ENCODE results near the gene NUDT21. TPM values are rescaled to one million over a fixed set of nuclear protein-coding genes. Genes with fewer than 3 reads are reported as not detected.
A peak's percentile ranks its signal among the peaks of the same experiment; 100 is the strongest.

NUDT21 gene
- total and polyA plus RNA-seq, 10 of the 15 experiments (the other 5 are each of a cell fraction or from before 2014, with no cell fraction given), result 70.1 to 229 (median 127) TPM

DNA sequence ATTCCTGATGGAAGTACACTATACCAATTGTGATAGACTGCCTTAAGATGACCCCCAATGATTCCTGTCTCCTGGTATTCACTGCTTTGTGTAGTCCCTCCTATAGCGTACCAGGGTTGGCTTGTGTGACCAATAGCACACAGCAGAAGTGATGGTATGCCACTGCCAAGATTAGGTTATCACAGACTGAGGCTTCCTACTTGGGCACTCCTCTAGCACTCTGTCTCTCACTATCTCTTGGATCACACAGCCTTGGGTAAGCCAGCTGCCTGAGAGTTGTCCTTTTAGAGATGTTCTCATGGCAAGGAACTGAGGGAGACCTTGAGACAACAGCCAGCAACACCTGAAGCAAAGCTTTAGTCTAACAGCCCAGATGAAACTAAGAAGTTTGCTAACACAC is 13.1 kb downstream of the NUDT21 start:
- ChIA-PET CTCF (interaction anchor here (1.3 kb wide), 1 partner anchor 10 kb away, joined by 3 read pairs; no protein-coding TSS in a partner anchor), SMC1A (ENCODE audit: uncharacterized antibody, unreplicated experiment) (no interaction called here)
- intact Hi-C loops (cut with micrococcal nuclease; ENCODE audit: unreplicated experiment), result no loop called here

DNA sequence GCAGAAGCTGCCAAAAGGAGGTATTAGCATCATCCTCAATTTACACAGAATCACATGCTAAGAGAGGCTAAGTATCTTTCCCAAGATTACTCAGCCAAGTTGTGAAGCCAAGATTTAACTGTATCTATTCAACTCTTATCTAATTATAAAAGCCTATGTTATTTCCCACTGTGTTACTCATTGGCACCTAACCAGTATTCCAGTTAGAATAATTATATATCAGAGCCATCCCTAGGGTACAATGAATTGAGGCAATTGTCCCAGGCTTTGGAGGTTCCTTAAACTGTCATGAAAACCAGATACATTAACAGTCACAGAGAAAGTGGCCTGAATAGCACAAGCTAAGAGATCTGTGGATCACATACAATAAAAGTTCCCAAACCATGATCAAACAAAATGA is 14.9 kb downstream of the NUDT21 start:
- ATAC-seq (no peak), FAIRE-seq (no peak), DNase-seq (ENCODE audit: low read depth, low spot score) (no peak)
- ChIA-PET CTCF (interaction anchor here (1.3 kb wide), 1 partner anchor 78 kb away, joined by 3 read pairs; no protein-coding TSS in a partner anchor), POLR2A (no interaction called here), RAD21 (ENCODE audit: unreplicated experiment) (no interaction called here), SMC1A (ENCODE audit: uncharacterized antibody, unreplicated experiment) (interaction anchor here (1.5 to 2.1 kb wide), 2 partner anchors 13 to 42 kb away, joined by 3 to 4 read pairs; no protein-coding TSS in a partner anchor)
- Histone ChIP-seq H4K20me1 (ENCODE audit: control insufficient read depth, insufficient read depth) (no peaks in the 10 kb centered on the region), H3K9ac (ENCODE audit: control insufficient read depth, insufficient read depth, low read length) (no peak overlapping the region), H3K36me3 (ENCODE audit: control insufficient read depth in 2 of 2, insufficient read depth in 2 of 2, low read length in 1 of 2) (peaks cover 2 to 22% of the 10 kb centered on the region in 2 experiments; a peak in 2 of 4 replicates), H3K9me3 (replicated peaks; ENCODE audit: control insufficient read depth, insufficient read depth, low read length) (no peaks in the 10 kb centered on the region), H3K27me3 (replicated peaks in 1 of 2; ENCODE audit: control insufficient read depth in 2 of 2, insufficient read depth in 2 of 2, low read length in 1 of 2) (no peaks in the 10 kb centered on the region), H3K4me2 (ENCODE audit: control insufficient read depth, insufficient read depth) (no peak overlapping the region), H3K27ac (ENCODE audit: control insufficient read depth, insufficient read depth) (no peak overlapping the region), H2AFZ (ENCODE audit: control insufficient read depth, low read depth, low read length) (no peak overlapping the region), H3K79me2 (ENCODE audit: control insufficient read depth, insufficient read depth, low read length) (no peaks in the 10 kb centered on the region), H3K4me1 (ENCODE audit: control insufficient read depth, insufficient read depth, low read length) (no peaks in the 10 kb centered on the region), H3K4me3 (no peak overlapping the region)
- in situ Hi-C loops (cut with MboI) (no loop called here), intact Hi-C loops (cut with micrococcal nuclease; ENCODE audit: unreplicated experiment) (no loop called here)
- BruUV-seq (replicated peaks), result no TSS peak
- TF ChIP-seq, protein P1, sequence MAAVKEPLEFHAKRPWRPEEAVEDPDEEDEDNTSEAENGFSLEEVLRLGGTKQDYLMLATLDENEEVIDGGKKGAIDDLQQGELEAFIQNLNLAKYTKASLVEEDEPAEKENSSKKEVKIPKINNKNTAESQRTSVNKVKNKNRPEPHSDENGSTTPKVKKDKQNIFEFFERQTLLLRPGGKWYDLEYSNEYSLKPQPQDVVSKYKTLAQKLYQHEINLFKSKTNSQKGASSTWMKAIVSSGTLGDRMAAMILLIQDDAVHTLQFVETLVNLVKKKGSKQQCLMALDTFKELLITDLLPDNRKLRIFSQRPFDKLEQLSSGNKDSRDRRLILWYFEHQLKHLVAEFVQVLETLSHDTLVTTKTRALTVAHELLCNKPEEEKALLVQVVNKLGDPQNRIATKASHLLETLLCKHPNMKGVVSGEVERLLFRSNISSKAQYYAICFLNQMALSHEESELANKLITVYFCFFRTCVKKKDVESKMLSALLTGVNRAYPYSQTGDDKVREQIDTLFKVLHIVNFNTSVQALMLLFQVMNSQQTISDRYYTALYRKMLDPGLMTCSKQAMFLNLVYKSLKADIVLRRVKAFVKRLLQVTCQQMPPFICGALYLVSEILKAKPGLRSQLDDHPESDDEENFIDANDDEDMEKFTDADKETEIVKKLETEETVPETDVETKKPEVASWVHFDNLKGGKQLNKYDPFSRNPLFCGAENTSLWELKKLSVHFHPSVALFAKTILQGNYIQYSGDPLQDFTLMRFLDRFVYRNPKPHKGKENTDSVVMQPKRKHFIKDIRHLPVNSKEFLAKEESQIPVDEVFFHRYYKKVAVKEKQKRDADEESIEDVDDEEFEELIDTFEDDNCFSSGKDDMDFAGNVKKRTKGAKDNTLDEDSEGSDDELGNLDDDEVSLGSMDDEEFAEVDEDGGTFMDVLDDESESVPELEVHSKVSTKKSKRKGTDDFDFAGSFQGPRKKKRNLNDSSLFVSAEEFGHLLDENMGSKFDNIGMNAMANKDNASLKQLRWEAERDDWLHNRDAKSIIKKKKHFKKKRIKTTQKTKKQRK (IDR thresholded peaks at IDR 0.05; ENCODE audit: low read depth, low read length), result no peak
- TF ChIP-seq CEBPB (IDR thresholded peaks at IDR 0.05; ENCODE audit: borderline replicate concordance in 1 of 2, low read depth in 2 of 2, low read length in 2 of 2), result no peak
- no peak for TF ChIP-seq BRCA1 (IDR thresholded peaks at IDR 0.05; ENCODE audit: low read depth, low read length)
- TF ChIP-seq, protein P2, sequence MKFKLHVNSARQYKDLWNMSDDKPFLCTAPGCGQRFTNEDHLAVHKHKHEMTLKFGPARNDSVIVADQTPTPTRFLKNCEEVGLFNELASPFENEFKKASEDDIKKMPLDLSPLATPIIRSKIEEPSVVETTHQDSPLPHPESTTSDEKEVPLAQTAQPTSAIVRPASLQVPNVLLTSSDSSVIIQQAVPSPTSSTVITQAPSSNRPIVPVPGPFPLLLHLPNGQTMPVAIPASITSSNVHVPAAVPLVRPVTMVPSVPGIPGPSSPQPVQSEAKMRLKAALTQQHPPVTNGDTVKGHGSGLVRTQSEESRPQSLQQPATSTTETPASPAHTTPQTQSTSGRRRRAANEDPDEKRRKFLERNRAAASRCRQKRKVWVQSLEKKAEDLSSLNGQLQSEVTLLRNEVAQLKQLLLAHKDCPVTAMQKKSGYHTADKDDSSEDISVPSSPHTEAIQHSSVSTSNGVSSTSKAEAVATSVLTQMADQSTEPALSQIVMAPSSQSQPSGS (IDR thresholded peaks at IDR 0.05; ENCODE audit: low read length), result no peak
- TF ChIP-seq MEF2A (IDR thresholded peaks at IDR 0.05; ENCODE audit: insufficient read depth, low read depth, low read length), result no peak
- no peak for TF ChIP-seq ZNF274 (IDR thresholded peaks at IDR 0.05; ENCODE audit: insufficient read depth, insufficient read length)
- TF ChIP-seq ASH2L (IDR thresholded peaks at IDR 0.05; ENCODE audit: borderline replicate concordance, low read depth), result no peak
- no peak for TF ChIP-seq STAT1 (conservative IDR thresholded peaks at IDR 0.05)
- TF ChIP-seq PAX5 (IDR thresholded peaks at IDR 0.05; ENCODE audit: borderline replicate concordance, low read depth, low read length), result no peak

More for the DNA sequence above, 13.1 kb downstream of the NUDT21 start:
- Histone ChIP-seq H3K79me2 (ENCODE audit: control insufficient read depth, insufficient read depth, low read length) (no peaks in the 10 kb centered on the region), H3K27me3 (replicated peaks in 1 of 2; ENCODE audit: control insufficient read depth in 2 of 2, insufficient read depth in 2 of 2, low read length in 1 of 2) (no peaks in the 10 kb centered on the region), H3K4me1 (ENCODE audit: control insufficient read depth, insufficient read depth, low read length) (no peaks in the 10 kb centered on the region), H2AFZ (ENCODE audit: control insufficient read depth, low read depth, low read length) (no peak overlapping the region), H3K4me2 (ENCODE audit: control insufficient read depth, insufficient read depth) (no peak overlapping the region), H3K9ac (ENCODE audit: control insufficient read depth, insufficient read depth, low read length) (no peak overlapping the region), H4K20me1 (ENCODE audit: control insufficient read depth, insufficient read depth) (no peaks in the 10 kb centered on the region), H3K9me3 (replicated peaks; ENCODE audit: control insufficient read depth, insufficient read depth, low read length) (no peaks in the 10 kb centered on the region), H3K36me3 (ENCODE audit: control insufficient read depth in 2 of 2, insufficient read depth in 2 of 2, low read length in 1 of 2) (peaks cover 4 to 22% of the 10 kb centered on the region in 2 experiments; a peak in 2 of 4 replicates), H3K4me3 (no peak overlapping the region), H3K27ac (ENCODE audit: control insufficient read depth, insufficient read depth) (no peak overlapping the region)
- no peak for ATAC-seq
- ChIA-PET POLR2A (interaction anchor here (0.9 kb wide), 1 partner anchor 13 kb away, joined by 4 read pairs; the partner anchor contains the start of genes NUDT21 and OGFOD1), RAD21 (ENCODE audit: unreplicated experiment) (no interaction called here)
- peak; percentile 23 for FAIRE-seq
- 92% methylated on average over 1 of the region's 1 CpG for WGBS (ENCODE audit: insufficient coverage, insufficient replicate concordance, low lambda C conversion rate, missing lambda C conversion rate)
- no peak for DNase-seq (ENCODE audit: low read depth, low spot score)
- in situ Hi-C loops (cut with MboI), result no loop called here
- no peak for TF ChIP-seq HDAC2 (IDR thresholded peaks at IDR 0.05)
- no peak for TF ChIP-seq RFX5 (IDR thresholded peaks at IDR 0.05; ENCODE audit: low read depth, low read length)
- TF ChIP-seq TBL1XR1 (IDR thresholded peaks at IDR 0.05; ENCODE audit: low read depth, low read length), result no peak
- TF ChIP-seq ZNF217 (IDR thresholded peaks at IDR 0.05), result no peak
- TF ChIP-seq ASH2L (IDR thresholded peaks at IDR 0.05; ENCODE audit: borderline replicate concordance, low read depth), result no peak
- TF ChIP-seq POLR2A (IDR thresholded peaks at IDR 0.05; ENCODE audit: low read depth, low read length), result no peak
- no peak for TF ChIP-seq KAT2A (conservative IDR thresholded peaks at IDR 0.05; ENCODE audit: control insufficient read depth, low read depth, low read length)
- TF ChIP-seq RAD21 (IDR thresholded peaks at IDR 0.05; ENCODE audit: insufficient read depth, low read depth, low read length), result no peak
- TF ChIP-seq GATAD2B (conservative IDR thresholded peaks at IDR 0.05; ENCODE audit: low read depth), result no peak
- TF ChIP-seq STAT1 (conservative IDR thresholded peaks at IDR 0.05), result no peak
- no TSS peak for BruUV-seq (replicated peaks)

All from GM12878 (cell line).